SU-DHL-6 (cell line): ENCODE measurements around the gene KCNK3.

Experiments
- H2AFZ ChIP-seq: fragments of 200-600 bp; sonication (generic); 2 replicates; pipeline ENCODE4 v1.6.1; 2014; ENCODE audit warnings: low read depth, mild to moderate bottlenecking, moderate library complexity, mixed read lengths, antibody characterized with exemption, low read length; ENCODE audit not compliant: severe bottlenecking
- H3F3A ChIP-seq: fragments of 200-600 bp; shearing (Covaris generic); 2 replicates; pipeline ENCODE4 v1.6.0; 2016; ENCODE audit warnings: antibody characterized with exemption, mild to moderate bottlenecking; ENCODE audit not compliant: insufficient read depth
- H3K27ac ChIP-seq: fragments of 200-600 bp; sonication (generic); 2 replicates; pipeline ENCODE4 v1.5.1; 2016; ENCODE audit warnings: low read depth, mild to moderate bottlenecking, low read length, moderate library complexity, mixed read lengths
- H3K27me3 ChIP-seq: fragments of 200-600 bp; sonication (generic), shearing (Covaris generic); 2 replicates; pipeline ENCODE4 v1.6.0; 2014; ENCODE audit warnings: mild to moderate bottlenecking, low read length
- H3K36me3 ChIP-seq: fragments of 200-600 bp; sonication (generic); 2 replicates; pipeline ENCODE4 v1.6.1; 2014; ENCODE audit warnings: mild to moderate bottlenecking, low read length, mixed read lengths
- H3K4me2 ChIP-seq: fragments of 300-600, 200-600 bp; shearing (Covaris generic), sonication (generic); 2 replicates; pipeline ENCODE4 v1.6.0; 2014; ENCODE audit warnings: low read length, low read depth, mild to moderate bottlenecking; ENCODE audit not compliant: poor library complexity, severe bottlenecking
- H3K4me3 ChIP-seq: fragments of 200-600 bp; sonication (generic); 2 replicates; pipeline ENCODE4 v1.5.1; 2014; ENCODE audit warnings: antibody characterized with exemption, low read length, mild to moderate bottlenecking, mixed read lengths; ENCODE audit not compliant: insufficient read depth, poor library complexity, severe bottlenecking
- H3K79me2 ChIP-seq: fragments of 200-600 bp; sonication (generic); 2 replicates; pipeline ENCODE4 v1.6.1; 2014; ENCODE audit warnings: mild to moderate bottlenecking, low read length, moderate library complexity; ENCODE audit not compliant: insufficient read depth
- H3K9ac ChIP-seq: fragments of 200-600 bp; sonication (generic); 2 replicates; pipeline ENCODE4 v1.7.0; 2014; ENCODE audit warnings: mild to moderate bottlenecking, low read length
- H3K9me2 ChIP-seq: fragments of 200-600 bp; sonication (generic); replicated peaks from 2 replicates; pipeline ENCODE4 v1.6.1; 2014; ENCODE audit warnings: low read length; ENCODE audit not compliant: insufficient read depth
- H3K9me3 ChIP-seq: fragments of 200-600 bp; sonication (generic); 2 replicates; pipeline ENCODE4 v1.6.1; 2014; ENCODE audit warnings: low read length, mixed read lengths; ENCODE audit not compliant: insufficient read depth
- H4K20me1 ChIP-seq: fragments of 200-600 bp; sonication (generic); 2 replicates; pipeline ENCODE4 v1.6.1; 2014; ENCODE audit warnings: low read depth, mild to moderate bottlenecking, antibody characterized with exemption, low read length, moderate library complexity, mixed read lengths
- EZH2phosphoT487 ChIP-seq: fragments of 200-600 bp; sonication (generic), shearing (Covaris generic); conservative IDR thresholded peaks from 2 replicates; pipeline ENCODE4 v1.6.1; 2018; ENCODE audit warnings: mild to moderate bottlenecking, antibody characterized with exemption, low read length, moderate library complexity, mixed read lengths
- TF ChIP-seq, protein P1 (sequence below): fragments of 200-600 bp; sonication (generic); IDR thresholded peaks from one replicate; pipeline ENCODE4 v1.5.1; 2017; ENCODE audit warnings: antibody characterized with exemption, mild to moderate bottlenecking, low read length, moderate library complexity; ENCODE audit not compliant: insufficient read depth, poor library complexity, severe bottlenecking

The KCNK3 gene

DNA sequence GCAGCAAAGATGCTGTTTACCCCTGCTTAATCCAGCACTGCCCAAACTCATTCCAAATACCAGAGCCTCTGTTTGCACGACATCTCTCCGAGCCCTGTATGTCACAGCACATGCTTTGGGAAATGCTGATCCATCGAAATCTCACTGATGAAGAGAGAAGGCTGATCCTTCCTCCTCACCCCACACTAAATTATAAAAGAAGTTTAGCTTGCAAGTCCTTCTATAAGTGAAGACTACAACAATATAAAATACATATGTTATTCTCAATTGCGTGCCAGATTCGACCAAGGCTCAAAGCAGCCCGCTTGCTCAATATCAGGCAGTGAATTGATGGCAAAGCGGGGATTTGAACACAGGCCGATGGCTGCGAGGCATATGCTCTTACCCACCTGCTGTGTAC is 40.9 kb downstream of the KCNK3 start:
- TF ChIP-seq, protein P1, sequence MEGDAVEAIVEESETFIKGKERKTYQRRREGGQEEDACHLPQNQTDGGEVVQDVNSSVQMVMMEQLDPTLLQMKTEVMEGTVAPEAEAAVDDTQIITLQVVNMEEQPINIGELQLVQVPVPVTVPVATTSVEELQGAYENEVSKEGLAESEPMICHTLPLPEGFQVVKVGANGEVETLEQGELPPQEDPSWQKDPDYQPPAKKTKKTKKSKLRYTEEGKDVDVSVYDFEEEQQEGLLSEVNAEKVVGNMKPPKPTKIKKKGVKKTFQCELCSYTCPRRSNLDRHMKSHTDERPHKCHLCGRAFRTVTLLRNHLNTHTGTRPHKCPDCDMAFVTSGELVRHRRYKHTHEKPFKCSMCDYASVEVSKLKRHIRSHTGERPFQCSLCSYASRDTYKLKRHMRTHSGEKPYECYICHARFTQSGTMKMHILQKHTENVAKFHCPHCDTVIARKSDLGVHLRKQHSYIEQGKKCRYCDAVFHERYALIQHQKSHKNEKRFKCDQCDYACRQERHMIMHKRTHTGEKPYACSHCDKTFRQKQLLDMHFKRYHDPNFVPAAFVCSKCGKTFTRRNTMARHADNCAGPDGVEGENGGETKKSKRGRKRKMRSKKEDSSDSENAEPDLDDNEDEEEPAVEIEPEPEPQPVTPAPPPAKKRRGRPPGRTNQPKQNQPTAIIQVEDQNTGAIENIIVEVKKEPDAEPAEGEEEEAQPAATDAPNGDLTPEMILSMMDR, result no peak
- no peak for TF ChIP-seq EZH2phosphoT487
- Histone ChIP-seq H3K36me3 (no peaks in the 10 kb centered on the region), H3K9ac (no peak overlapping the region), H3F3A (no peaks in the 10 kb centered on the region), H3K9me3 (no peaks in the 10 kb centered on the region), H3K9me2 (no peaks in the 10 kb centered on the region), H3K4me2 (no peak overlapping the region), H4K20me1 (no peaks in the 10 kb centered on the region), H3K27me3 (no peaks in the 10 kb centered on the region), H2AFZ (no peak overlapping the region), H3K4me3 (no peak overlapping the region), H3K27ac (no peak overlapping the region), H3K79me2 (no peaks in the 10 kb centered on the region)

DNA sequence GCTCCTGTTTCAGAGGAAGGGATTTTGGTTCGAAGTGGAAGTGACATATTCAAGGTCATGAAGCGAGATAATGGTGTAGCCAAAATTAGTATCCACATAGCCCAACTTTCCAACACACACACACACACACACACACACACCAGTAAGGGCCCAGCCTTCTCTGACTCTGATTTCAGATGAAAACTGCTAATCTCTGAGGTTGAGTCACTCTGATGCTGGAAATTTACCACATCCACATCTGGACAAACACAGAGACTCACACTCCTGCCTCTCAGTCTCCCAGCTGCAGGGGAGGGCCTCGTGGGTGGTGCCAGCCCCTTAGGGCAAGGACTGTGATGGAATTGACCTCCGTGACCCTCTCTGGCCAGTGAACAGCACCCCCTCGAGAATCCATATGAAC is 42.6 kb downstream of the KCNK3 start:
- Histone ChIP-seq H3K9ac (no peak overlapping the region), H3K4me2 (no peak overlapping the region), H2AFZ (no peak overlapping the region), H3K4me3 (no peak overlapping the region), H3F3A (no peaks in the 10 kb centered on the region), H3K27me3 (no peaks in the 10 kb centered on the region), H4K20me1 (no peaks in the 10 kb centered on the region), H3K36me3 (no peaks in the 10 kb centered on the region), H3K9me2 (no peaks in the 10 kb centered on the region), H3K79me2 (no peaks in the 10 kb centered on the region), H3K27ac (no peak overlapping the region), H3K9me3 (no peaks in the 10 kb centered on the region)
- TF ChIP-seq, protein P1, result no peak
- TF ChIP-seq EZH2phosphoT487, result no peak

DNA sequence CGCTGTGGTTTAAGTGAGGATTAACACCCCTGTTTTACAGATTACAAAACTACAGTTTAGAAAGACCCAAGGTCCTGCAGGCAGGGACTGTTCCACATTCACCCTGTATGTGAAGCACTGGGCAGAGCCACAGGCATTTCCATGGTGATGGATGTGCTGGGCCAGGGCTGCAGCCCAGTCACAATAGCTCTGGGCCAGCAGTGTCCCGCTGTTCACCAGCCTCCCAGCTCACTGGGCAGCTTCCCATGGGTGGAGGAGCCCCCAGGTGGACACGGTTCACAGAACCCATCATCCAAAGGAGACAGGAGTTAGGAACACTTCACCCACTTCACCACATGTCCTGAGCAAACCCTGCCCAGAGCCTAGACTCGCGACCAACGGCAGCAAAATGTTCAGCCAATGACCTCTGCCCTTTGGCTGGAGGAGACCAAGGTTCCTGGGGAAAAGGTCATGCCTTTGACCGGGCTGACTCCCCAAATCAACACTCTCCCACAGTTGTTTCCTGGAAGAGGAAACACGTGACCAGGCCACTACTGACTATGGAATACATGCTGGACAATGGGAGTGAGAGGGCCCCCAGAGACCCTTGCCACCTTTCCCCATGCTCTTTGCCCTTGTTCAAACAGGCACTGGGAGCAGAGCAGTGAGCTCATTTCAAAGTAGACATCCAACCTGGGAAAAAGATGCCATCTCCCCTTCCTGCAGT is 43.5 kb downstream of the KCNK3 start:
- Histone ChIP-seq H3K4me2 (no peak overlapping the region), H2AFZ (no peak overlapping the region), H3K27me3 (no peaks in the 10 kb centered on the region), H3K27ac (no peak overlapping the region), H3K36me3 (no peaks in the 10 kb centered on the region), H3K9ac (no peak overlapping the region), H3K4me3 (no peak overlapping the region), H3K79me2 (no peaks in the 10 kb centered on the region), H4K20me1 (no peaks in the 10 kb centered on the region), H3K9me3 (no peaks in the 10 kb centered on the region), H3K9me2 (no peaks in the 10 kb centered on the region), H3F3A (no peaks in the 10 kb centered on the region)
- no peak for TF ChIP-seq EZH2phosphoT487
- TF ChIP-seq, protein P1, result no peak
